HG02678 (cell line): ENCODE data around the gene GAL.

Experiments used
- ATAC-seq: cut with Tn5 transposase; IDR thresholded peaks from one replicate; pipeline ENCODE4 v1.9.1; 2021; ENCODE audit warnings: mild to moderate bottlenecking, moderate library complexity; ENCODE audit not compliant: unreplicated experiment

Gene GAL

GRCh38 chr11:68658661-68659060 lies 25.7 kb upstream of the GAL start:
- ATAC-seq: no peak

DNA sequence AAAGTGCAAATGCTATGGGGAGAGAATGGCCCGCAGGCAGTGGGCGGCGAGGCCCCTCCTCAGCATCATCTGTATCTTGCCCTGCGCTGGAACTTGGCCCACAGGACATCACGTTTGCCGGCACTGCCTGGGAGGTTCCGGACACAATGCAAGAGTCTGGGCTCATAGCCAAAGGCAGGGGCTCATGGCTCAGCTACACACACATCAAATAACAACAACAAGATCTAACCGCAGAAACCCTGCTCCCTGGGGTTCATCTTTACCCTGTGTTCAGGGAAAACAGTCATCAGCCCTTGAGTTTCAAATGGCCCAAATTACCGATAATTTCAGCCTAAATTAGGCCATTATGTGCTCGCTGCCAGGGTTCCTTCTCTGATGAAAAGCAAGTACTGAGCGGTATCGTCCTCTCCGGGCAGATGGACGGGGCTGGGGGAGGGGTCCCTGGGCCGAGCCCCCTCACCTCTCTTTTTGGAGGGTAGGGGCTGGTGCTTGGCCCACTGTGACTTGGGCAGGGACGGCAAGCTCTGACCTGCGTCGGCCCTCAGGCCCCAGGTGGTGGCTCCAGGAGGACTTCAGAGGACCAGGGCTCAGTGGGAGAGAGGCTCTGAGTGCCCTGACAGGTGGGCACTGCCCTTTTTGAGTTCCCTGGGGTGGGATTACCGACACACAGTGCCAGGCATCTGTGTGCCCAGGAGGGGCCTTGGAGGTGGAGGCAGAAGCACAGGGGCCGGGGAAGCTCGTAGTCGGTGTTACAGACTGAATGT lies 25.0 kb upstream of the GAL start:
- ATAC-seq: no peak

- ATAC-seq: no peak
Observed at GRCh38 chr11:68660066-68660810, 24.1 kb upstream of the GAL start.

GRCh38 chr11:68661014-68661413 lies 23.3 kb upstream of the GAL start:
- ATAC-seq: no peak

GRCh38 chr11:68661697-68662603 lies 22.4 kb upstream of the GAL start:
- no peak for ATAC-seq

DNA sequence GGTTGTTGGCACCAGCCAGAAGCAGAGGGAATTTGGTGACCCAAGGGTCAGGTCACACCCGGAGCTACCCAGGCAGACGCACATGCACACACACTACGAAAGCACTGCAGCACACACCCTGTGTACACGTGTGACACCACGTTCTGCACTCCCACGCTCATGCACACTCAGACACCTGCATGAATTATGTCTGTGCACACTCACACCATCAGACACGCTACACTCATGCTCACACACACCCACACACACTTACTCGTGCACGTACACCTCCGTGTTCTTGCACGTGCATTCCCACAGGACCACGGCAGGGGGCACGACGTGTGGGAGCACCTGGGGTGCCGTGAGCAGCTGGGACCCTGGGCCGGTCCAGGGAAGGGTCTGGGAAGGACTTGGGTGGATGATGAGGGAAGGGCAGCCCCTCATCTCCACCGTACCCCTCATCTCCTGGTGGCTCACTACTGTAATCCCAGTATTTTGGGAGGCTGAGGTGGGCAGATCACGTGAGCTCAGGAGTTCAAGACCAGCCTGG lies 20.8 kb upstream of the GAL start:
- no peak for ATAC-seq

DNA sequence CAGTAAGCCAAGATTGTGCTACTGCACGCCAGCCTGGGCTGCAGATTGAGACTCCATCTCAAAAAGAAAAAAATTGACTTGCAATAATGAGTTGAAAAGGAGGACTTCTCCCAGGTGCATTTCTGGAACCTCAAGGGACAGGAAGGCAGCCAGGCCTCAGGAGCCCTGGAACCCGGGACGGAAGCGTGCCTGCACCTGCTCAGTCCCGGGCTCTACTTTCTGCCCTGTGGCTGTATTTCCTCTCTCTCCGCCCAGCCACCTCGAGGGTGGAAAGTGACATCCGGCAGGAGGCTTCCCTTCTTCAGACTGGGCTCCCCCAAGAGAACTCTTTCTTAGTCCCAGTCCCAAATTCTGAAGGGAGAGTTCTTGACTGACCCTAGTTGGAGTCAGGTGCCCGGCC lies 20.2 kb upstream of the GAL start:
- no peak for ATAC-seq

GRCh38 chr11:68664906-68665305 lies 19.4 kb upstream of the GAL start:
- ATAC-seq: no peak

- ATAC-seq: no peak
Observed at GRCh38 chr11:68665436-68665835, 18.9 kb upstream of the GAL start.

DNA sequence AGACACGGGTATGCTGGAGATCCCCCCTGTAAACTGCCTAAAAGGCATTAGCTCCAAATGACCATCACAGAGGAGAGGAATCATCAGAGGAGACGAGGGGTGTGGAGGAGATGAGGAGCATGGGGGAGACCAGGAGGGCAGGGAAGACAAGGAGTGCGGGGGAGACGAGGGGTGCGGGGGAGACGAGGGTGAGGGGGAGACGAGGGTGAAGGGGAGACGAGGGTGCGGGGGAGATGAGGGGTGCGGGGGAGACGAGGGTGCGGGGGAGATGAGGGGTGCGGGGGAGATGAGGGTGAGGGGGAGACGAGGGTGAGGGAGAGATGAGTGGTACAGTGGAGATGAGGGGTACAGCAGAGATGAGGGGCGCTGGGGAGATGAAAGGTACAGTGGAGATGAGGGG lies 17.5 kb upstream of the GAL start:
- ATAC-seq: no peak

DNA sequence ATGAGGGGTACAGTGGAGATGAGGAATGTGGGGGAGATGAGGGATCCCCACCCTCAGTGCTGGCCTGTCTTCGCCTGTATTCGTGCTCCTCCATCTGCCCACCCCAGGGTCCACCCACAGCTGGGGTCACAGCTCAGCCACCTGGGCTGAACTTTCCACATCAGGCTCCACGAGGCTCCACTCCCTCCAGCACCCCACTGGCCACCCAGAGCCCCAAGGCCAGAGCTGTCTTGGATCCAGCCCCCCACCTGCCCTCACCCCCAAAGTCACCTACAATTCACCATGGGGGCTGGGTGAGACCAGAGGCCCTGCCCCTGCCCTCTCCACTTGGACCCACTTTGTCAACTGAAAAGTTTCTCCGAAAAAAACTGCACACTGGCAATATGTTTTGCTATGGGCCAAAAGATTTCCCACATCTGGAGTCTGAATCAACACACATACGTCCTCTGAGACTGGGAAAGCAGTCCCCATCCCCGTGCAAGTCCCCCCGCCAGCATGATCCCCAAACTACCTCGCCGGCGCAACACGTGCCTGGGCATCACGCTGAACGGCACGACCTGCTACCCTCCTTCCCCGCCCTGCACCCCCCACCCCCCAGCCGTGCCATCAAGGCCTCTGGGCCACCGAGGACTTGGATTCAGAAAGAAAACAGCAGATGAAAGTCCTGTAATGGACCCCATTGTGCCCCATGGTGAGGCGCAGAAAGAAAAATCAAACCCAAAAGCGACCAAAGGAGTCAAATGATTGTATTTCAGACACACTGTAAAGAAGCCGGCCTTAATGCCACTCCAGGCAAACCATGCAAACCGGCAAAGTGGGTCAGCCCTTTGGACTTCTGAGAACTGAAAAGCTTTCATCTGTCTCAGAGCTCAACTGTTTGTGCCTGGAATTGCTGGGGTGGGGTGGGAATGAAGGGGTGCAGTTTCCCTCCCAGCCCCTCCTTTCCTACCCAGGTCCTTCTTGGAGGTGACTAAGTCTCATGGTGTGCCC lies 16.5 kb upstream of the GAL start:
- no peak for ATAC-seq

GRCh38 chr11:68669301-68670090 lies 14.8 kb upstream of the GAL start:
- ATAC-seq: no peak

DNA sequence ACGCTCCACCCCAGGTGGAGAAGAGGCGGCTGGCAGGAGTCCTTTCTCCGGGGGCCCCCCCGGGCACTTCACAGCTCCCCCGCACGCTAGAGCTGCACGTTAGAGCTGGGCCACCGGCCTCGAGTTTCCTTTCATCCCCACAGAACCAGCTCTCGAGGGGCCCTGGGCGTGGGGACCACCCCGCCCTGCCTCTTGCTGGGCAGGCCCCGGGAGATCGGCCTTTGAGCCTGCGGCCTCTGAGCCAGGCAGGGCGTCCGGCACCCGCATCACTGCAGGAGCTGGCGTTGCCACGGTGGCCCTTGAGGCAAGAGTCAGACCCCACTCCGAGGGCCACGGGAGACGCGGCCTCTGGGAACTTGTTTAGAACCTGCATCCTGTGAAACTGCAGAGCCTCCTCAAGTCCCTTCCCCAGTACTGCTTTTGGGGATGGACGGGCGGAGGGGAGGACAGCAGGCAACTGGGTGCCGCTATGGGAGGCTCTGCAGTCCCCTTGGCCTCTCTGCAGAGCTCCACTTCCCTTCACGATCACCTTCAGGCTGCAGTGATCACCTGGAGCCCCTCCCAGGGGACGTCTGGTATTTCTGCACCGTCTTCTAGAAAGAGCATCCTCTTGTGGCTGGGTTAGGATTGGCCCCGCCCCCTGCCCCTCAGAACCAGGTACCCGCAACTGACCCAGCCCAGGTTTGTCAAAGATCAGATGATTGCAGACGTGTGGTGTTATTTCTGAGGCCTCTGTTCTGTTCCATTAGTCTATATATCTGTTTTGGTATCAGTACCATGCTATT lies 13.9 kb upstream of the GAL start:
- no peak for ATAC-seq

GRCh38 chr11:68673306-68673945 lies 10.9 kb upstream of the GAL start:
- ATAC-seq: no peak

DNA sequence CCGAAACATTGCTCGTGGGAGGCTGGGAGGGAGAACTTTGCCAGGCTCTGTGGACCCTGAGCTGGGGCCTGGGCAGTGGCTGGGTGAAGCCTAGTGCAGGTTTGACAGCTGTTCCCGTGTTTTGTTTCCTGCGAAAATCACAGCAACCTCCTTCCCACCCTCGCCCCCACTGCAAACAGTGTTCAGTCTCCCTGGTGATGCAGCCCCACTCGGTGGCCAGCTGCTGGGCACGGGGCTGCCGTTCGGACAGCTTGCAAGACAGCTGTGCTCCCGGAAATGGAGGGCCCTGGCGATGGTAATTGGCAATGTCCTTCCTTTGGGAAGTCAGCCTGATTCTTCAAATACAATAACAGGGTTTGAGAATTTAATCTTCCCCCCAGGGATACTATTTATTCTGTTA lies 10.4 kb upstream of the GAL start:
- no peak for ATAC-seq

DNA sequence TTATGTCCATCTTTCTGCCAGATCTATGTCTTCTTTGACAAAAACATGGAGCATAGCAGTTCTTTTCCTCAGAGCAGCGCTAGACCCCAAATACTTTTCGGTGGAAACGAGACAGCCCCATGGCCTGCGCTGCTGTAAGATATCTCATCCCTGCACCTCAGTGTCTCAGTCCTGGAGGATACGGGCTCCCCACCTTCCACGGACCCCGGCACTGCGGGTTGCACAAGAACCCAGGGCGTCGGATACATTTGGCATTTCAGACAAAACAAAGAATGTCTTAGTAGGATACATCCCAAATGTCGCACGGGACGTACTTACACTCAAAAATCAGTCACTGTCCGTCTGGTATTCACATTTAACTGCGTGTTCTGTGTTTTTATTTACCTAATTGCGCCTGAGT lies 9.9 kb upstream of the GAL start:
- no peak for ATAC-seq

DNA sequence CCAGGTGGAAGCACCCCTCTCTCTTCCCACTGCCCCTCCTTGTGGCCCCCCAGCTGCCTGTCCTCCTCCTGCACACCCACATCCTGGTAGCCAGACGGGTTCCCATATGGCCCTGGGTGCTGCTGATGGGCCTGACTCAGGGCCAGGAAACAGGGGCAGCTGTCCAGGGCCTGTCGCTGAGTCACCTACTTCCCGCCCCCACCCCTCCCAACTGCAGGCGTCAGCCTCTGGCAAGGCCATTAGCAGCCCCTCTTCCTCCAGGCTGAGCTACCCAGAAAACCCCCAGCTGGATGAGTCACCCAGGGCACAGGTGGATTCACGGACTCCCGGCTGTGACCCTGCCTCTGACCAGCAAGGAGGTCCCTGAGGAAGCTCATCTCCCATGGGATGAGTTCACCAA lies 6.9 kb upstream of the GAL start:
- no peak for ATAC-seq

GRCh38 chr11:68678031-68678441 lies 6.3 kb upstream of the GAL start:
- ATAC-seq: no peak
